22Rv1 (cell line): ENCODE measurements around the gene ZIC2.

ENCODE experiments used
- ZFX ChIP-seq: fragments of 450-650 bp; IDR thresholded peaks from 2 replicates; pipeline ENCODE4 v1.6.1; 2017; ENCODE audit warnings: antibody characterized with exemption, borderline replicate concordance
- TF ChIP-seq, protein P1 (sequence below): fragments of 450-650 bp; IDR thresholded peaks from 2 replicates; pipeline ENCODE4 v1.5.1; 2017; ENCODE audit warnings: mild to moderate bottlenecking

DNA sequence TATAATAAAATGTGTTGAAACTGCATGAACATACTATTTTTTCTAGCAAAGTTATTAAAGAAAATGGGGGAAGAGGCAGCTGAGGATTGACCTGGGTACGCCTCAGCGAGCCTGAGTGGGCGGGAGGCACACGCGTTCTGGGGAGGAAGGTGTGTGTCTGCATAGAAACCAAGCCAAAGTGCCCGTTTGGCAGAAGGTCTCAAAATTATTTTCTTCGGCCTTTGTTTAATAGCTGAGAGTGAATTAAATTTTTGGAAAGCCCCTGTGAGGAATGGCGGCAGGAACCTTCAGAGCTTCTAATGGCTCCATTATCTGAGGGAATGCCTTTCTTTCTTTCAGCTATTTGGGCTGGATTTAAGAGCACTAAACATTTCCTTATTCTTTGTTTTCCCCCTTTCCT lies 5.2 kb downstream of the ZIC2 start:
- TF ChIP-seq, protein P1, sequence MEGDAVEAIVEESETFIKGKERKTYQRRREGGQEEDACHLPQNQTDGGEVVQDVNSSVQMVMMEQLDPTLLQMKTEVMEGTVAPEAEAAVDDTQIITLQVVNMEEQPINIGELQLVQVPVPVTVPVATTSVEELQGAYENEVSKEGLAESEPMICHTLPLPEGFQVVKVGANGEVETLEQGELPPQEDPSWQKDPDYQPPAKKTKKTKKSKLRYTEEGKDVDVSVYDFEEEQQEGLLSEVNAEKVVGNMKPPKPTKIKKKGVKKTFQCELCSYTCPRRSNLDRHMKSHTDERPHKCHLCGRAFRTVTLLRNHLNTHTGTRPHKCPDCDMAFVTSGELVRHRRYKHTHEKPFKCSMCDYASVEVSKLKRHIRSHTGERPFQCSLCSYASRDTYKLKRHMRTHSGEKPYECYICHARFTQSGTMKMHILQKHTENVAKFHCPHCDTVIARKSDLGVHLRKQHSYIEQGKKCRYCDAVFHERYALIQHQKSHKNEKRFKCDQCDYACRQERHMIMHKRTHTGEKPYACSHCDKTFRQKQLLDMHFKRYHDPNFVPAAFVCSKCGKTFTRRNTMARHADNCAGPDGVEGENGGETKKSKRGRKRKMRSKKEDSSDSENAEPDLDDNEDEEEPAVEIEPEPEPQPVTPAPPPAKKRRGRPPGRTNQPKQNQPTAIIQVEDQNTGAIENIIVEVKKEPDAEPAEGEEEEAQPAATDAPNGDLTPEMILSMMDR = no peak
- TF ChIP-seq ZFX = no peak
